Stimulated activated effector memory CD8-positive, alpha-beta T cell treated with anti-CD3 and anti-CD28 coated beads, Interleukin-12 subunit alpha, Interleukin-12 subunit beta, amount 100 ng/mL, for 72 hours (primary cell): ENCODE data around the gene SPACA7.
A peak's percentile ranks its signal among the peaks of the same experiment; 100 is the strongest.
"Not testable (repeated sequence)": the region's sequence is repeated elsewhere in the genome, so short reads cannot be mapped to it uniquely, and the experiment has no call there.

Source experiments
- ATAC-seq: fragments of 150-1000 bp; cut with Tn5 transposase; 2 replicates; pipeline ENCODE4 v1.10.0; 2021
- DNase-seq, 2 donors: peaks; one replicate each; pipeline ENCODE4 v3.0.0; 2021 to 2022; ENCODE audit warnings: low spot score in 2 of 2
- H3K27ac Mint-ChIP-seq: one replicate; pipeline ENCODE4 v1.8.0; 2022; ENCODE audit warnings: mild to moderate bottlenecking, mixed read lengths
- H3K36me3 Mint-ChIP-seq: one replicate; pipeline ENCODE4 v1.8.0; 2022; ENCODE audit warnings: mild to moderate bottlenecking, mixed read lengths
- H3K4me1 Mint-ChIP-seq: one replicate; pipeline ENCODE4 v1.8.0; 2022; ENCODE audit warnings: mixed read lengths
- H3K4me3 Mint-ChIP-seq: one replicate; pipeline ENCODE4 v1.8.0; 2022; ENCODE audit warnings: mild to moderate bottlenecking, mixed read lengths
- H3K9me3 Mint-ChIP-seq: one replicate; pipeline ENCODE4 v1.8.0; 2022; ENCODE audit warnings: mixed read lengths

Gene SPACA7

DNA sequence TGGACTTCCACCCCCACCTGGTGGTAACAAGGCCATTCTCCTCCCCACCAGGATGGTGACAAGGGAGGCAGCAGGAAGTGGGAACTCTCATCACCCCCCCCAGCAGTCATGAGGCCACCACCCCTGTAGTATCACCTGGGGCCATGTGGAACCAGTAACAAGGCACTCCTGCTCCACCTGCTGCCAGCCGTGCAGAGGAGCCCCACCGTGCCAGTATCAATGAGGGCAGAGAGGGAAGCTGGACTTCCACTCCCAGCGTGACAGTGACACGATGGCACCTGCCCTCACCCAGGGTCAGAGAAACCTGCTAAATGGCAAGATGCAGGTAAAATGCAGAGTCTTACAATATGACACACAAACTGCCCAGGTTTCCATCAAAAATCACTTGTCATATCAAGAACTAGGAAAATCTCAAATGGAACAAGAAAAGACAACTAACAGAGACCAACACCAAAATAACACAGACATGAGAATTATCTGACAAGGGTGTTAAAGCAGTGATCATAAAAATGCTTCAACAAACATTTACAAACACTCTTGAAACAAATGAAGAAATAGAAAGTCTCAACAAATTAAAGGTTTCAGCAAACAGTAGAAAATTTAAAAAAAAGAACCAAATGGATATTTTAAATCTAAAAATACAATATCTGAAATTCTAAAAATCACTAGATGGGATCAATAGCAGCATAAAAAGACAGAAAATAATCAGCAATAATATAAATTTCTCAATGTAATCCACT is 9.1 kb upstream of the SPACA7 start:
- no peak for DNase-seq
- Mint-ChIP-seq H3K9me3 (peaks cover 8% of the 10 kb centered on the region), H3K27ac (no peak overlapping the region), H3K4me1 (no peaks in the 10 kb centered on the region), H3K4me3 (no peak overlapping the region), H3K36me3 (no peaks in the 10 kb centered on the region)
- ATAC-seq, result no peak

DNA sequence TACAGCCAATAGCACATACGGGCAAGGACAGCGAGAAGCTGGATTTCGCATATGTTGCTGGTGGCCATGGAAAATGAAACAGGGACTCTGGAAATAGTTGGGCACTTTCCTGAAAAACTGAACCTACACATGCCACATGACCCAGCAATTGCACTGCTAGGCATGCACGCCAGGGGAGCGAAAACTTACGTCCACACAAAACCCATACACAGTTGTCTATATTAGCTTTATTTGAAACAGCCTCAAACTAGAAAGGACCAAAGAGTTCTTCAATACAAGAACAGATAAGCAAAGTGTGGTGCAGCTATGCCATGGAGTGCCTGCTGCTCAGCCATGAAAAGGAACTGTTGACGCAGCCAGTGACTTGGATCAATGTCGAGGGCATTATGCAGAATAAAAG is 7.3 kb upstream of the SPACA7 start:
- ATAC-seq (no peak), DNase-seq (no peak)
- Mint-ChIP-seq H3K27ac (no peak overlapping the region), H3K36me3 (no peaks in the 10 kb centered on the region), H3K9me3 (peaks cover 8% of the 10 kb centered on the region), H3K4me1 (no peaks in the 10 kb centered on the region), H3K4me3 (no peak overlapping the region)

DNA sequence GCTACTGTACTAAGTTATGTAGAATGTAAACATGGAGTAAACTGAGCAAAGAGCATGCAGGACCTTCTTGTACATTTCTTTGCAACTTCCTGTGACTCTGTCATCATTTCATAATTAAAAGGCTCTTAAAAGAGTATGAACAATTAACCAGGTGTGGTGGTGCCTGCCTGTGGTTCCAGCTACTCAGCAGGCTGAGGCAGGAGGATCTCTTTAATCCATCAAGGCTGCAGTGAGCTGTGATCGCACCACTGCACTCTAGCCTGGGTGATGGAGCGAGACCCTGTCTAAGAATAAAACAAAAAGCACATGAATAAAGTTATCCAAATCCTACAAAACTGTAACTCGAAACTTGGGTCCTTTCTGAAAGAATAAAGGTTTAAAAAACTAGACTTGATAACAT is 5.8 kb upstream of the SPACA7 start:
- Mint-ChIP-seq H3K9me3 (peaks cover 11% of the 10 kb centered on the region), H3K27ac (no peak overlapping the region), H3K4me1 (no peaks in the 10 kb centered on the region), H3K36me3 (no peaks in the 10 kb centered on the region), H3K4me3 (no peak overlapping the region)
- no peak for ATAC-seq
- DNase-seq, result no peak

DNA sequence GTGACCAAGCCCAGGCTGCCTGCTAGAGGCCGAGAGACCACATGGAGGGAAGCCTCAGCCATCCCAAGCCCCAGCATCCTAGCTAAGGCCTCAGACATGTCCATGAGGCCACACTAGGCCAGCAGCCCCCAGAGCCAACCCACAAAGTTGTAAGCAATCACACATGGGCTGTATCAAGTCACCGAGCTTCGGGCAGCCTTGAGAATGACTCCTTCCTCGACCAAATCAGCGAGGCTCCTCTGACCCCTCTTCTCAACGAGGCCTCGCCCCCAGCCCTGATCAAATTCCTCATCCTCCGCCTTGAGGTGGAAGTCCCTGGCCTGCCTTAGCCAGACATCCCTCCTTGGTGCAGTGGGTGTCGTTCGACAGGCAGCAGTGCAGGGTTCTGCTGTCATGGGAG is 1.9 kb upstream of the SPACA7 start:
- DNase-seq (no peak), ATAC-seq (no peak)
- H3K4me1 Mint-ChIP-seq, result no peaks in the 10 kb centered on the region
- H3K27ac Mint-ChIP-seq, result no peak overlapping the region
- peaks cover 3% of the 10 kb centered on the region for H3K9me3 Mint-ChIP-seq
- no peaks in the 10 kb centered on the region for H3K36me3 Mint-ChIP-seq
- H3K4me3 Mint-ChIP-seq, result no peak overlapping the region

DNA sequence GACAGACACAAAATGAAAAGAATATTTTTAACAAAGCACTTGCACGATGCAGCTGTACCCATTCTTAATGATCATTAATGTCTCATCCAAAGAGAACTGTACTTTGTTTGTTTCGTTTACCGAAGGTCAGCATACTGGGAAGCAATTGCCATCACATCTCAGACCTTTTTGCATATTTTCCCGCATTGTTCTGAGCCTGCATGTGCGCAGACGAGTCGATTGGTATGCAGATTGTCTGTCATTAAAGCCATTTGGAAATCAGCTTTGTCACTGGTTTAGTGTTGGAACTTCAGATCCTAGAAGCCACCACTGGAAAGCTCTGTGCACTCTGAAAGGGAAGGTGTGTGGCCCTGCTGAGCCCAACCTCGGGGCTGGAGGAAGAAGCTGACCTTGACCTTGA is 15.6 kb downstream of the SPACA7 start:
- no peaks in the 10 kb centered on the region for H3K9me3 Mint-ChIP-seq
- H3K4me1 Mint-ChIP-seq, result no peaks in the 10 kb centered on the region
- H3K27ac Mint-ChIP-seq, result no peak overlapping the region
- no peak for DNase-seq
- H3K4me3 Mint-ChIP-seq, result no peak overlapping the region
- no peaks in the 10 kb centered on the region for H3K36me3 Mint-ChIP-seq
- no peak for ATAC-seq

DNA sequence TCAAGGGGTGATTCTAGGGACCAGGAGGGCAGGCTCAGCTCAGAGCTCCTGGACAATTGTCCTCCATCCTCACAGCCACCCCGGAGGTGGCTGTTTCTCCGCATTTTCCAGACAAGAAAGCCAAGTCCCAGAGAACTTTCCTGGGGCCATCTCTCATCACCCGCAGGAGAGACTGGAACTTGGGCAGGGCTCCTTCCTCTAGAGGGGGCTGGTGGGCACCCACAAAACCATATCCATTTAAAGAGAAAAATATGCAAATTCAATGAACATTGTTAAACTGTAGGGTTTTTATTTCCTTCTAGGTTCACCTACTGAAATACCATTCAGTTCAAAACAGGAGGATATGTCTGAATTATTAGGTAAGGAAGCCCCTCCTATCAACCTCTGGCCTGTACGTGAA is 16.6 kb downstream of the SPACA7 start:
- no peaks in the 10 kb centered on the region for H3K36me3 Mint-ChIP-seq
- DNase-seq (no peak), ATAC-seq (no peak)
- H3K4me1 Mint-ChIP-seq, result no peaks in the 10 kb centered on the region
- H3K4me3 Mint-ChIP-seq, result no peak overlapping the region
- no peak overlapping the region for H3K27ac Mint-ChIP-seq
- H3K9me3 Mint-ChIP-seq, result no peaks in the 10 kb centered on the region

DNA sequence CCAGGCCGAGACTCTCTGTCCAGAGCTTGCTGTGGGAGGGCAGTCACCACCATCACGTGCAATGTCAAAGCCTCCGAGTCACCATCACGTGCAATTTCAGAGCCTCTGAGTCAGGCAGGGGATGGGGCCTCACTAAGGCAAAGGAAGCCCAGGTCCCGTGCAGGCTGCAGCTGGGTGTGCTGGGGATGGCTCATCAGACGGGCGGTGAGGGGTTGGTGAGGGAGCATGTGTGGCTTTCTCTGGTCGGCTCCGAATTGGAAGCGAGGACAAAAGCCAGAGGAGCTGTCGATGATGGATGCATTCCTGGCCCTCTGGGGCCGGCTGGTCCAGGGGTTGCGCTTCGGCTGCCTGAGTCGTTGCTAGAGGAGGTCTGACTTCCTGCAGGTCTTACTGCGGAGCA is 18.9 kb downstream of the SPACA7 start:
- peak; percentile 40 for ATAC-seq
- H3K4me1 Mint-ChIP-seq, H3K27ac Mint-ChIP-seq, H3K9me3 Mint-ChIP-seq, H3K36me3 Mint-ChIP-seq, DNase-seq, H3K4me3 Mint-ChIP-seq: not testable (repeated sequence)

DNA sequence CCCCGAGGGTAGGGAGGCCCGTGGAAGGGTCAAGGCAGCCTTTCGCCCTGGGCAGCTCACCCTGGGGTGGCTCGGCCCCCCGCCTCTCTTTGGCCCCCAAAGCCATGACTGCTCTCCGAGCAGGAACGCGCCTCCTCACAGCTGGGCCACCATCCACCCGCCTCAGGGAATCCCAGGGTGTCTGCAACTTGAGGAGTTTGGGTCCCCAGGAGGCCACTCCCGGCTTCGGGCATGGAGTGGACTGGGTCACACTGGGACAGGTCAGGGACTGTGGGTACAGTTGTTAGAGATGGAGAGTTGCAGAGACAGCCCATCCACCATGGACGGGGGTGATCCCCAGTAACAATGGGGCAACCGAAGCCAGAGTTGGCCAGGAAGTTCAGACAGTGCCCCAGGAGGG is 19.8 kb downstream of the SPACA7 start:
- H3K4me1 Mint-ChIP-seq, DNase-seq, H3K27ac Mint-ChIP-seq, H3K9me3 Mint-ChIP-seq, ATAC-seq, H3K36me3 Mint-ChIP-seq, H3K4me3 Mint-ChIP-seq: not testable (repeated sequence)

DNA sequence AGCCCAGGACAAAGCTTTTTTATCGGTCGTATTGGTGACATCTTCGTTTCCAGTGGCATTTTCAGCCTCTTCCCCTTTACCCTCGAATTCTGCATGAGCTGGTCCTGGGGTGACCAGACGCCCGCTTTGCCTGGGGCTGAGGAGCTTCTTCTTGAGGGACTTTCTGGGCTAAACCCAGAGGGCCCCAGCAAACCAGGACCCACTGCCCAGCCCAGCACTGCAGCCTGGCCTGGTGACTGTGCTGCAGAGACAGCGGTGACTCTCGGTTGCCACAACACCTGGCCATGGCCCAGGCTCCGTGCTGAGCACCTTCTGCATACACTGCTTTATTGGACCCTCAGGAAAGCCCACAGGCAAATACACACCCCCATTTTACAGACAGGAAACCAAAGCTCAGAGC is 21.0 kb downstream of the SPACA7 start:
- no peak overlapping the region for H3K4me3 Mint-ChIP-seq
- H3K27ac Mint-ChIP-seq, result no peak overlapping the region
- ATAC-seq (no peak), DNase-seq (no peak)
- no peaks in the 10 kb centered on the region for H3K36me3 Mint-ChIP-seq
- no peaks in the 10 kb centered on the region for H3K9me3 Mint-ChIP-seq
- H3K4me1 Mint-ChIP-seq, result no peaks in the 10 kb centered on the region

DNA sequence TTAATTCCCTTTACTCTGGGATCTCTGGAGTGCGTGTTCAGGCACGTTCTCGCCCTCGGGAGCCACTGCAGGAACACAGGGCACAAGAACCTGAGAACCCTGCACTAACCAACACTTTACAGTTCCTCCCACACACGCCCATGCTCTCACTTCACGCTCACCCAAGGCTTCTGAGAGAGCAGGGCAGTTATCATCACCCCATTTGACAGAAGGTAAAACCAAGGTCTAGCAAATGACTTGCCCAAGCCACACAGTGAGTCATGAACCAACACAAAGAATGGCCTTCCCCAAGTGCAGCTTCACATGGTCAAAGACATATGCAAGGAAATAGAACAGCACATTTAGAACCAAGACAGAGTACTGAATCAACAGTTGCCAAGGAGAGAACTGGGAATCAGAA is 22.2 kb downstream of the SPACA7 start:
- H3K36me3 Mint-ChIP-seq, H3K27ac Mint-ChIP-seq, DNase-seq, H3K9me3 Mint-ChIP-seq, H3K4me3 Mint-ChIP-seq, H3K4me1 Mint-ChIP-seq: not testable (repeated sequence)
- ATAC-seq, result peak; percentile 85

DNA sequence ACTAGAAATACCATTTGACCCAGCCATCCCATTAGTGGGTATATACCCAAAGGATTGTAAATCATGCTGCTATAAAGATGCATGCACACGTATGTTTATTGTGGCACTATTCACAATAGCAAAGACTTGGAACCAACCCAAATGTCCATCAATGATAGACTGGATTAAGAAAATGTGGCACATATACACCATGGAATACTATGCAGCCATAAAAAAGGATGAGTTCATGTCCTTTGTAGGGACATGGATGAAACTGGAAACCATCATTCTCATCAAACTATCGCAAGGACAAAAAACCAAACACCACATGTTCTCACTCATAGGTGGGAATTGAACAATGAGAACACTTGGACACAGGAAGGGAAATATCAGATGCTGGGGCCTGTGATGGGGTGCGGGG is 33.7 kb downstream of the SPACA7 start:
- not testable (repeated sequence) for ATAC-seq, DNase-seq, H3K4me3 Mint-ChIP-seq, H3K4me1 Mint-ChIP-seq, H3K36me3 Mint-ChIP-seq, H3K27ac Mint-ChIP-seq
- H3K9me3 Mint-ChIP-seq, result peaks cover 18% of the 10 kb centered on the region

DNA sequence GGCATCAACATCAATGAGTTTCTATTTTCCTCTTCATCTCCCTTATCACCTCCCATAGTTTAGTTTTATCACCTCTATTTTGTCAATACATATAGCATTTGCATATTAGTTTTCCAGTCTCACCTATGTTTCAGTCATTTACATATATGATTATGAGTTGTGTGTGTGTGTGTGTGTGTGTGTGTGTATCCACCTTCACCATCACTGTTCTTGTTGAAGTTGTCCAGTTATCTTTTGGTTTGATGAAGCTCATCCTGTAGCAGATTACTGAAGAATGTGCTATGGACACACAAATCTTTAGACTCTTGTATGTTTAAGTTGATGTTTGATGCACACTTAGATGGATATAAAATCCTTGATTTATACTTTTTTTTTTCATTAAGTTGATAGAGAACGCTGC is 40.5 kb downstream of the SPACA7 start:
- no peak overlapping the region for H3K27ac Mint-ChIP-seq
- H3K4me3 Mint-ChIP-seq, result no peak overlapping the region
- H3K9me3 Mint-ChIP-seq, result peaks cover 38% of the 10 kb centered on the region
- H3K36me3 Mint-ChIP-seq, result no peaks in the 10 kb centered on the region
- no peak for ATAC-seq
- no peak for DNase-seq
- no peaks in the 10 kb centered on the region for H3K4me1 Mint-ChIP-seq

DNA sequence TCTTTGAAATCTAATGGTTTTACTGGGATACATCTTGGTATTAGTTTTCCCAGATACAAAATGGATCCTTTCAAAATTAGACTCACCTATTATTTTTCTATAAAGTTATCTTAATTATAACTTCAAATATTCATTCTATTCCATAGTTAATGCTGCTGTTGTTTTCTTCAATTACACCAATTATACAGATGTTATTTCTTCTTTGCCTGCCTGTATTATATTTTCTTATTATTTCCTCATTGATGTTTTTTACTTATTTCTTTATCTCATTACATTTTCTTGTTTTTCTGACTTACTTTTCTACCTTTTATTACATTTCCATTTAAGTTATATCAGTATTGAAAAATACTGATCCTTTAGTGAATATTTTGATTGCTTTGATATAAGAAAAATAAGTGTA is 40.9 kb downstream of the SPACA7 start:
- DNase-seq, result no peak
- no peak for ATAC-seq
- H3K27ac Mint-ChIP-seq, result no peak overlapping the region
- H3K9me3 Mint-ChIP-seq, result peaks cover 41% of the 10 kb centered on the region
- no peak overlapping the region for H3K4me3 Mint-ChIP-seq
- no peaks in the 10 kb centered on the region for H3K36me3 Mint-ChIP-seq
- no peaks in the 10 kb centered on the region for H3K4me1 Mint-ChIP-seq

DNA sequence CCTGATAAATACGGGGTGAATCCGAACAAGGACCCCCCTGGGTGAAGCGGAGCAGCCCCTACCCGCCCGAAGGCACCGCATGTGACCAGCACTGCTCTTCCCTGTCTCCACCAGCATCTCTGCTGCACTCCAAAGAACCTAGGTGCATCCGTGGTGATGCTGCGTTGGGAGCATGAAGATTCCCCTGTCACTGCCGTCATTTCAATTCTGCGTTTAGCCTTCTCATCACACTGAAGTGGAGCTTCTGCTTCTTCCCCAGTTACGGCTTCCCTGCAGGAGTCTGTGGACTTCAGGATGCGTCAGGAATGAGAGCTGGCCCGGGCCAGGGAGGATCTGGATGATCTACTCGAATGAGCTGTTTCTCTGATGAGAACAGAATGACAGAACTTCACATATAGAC is 47.9 kb downstream of the SPACA7 start:
- no peak for DNase-seq
- no peaks in the 10 kb centered on the region for H3K36me3 Mint-ChIP-seq
- H3K27ac Mint-ChIP-seq, result no peak overlapping the region
- no peak overlapping the region for H3K4me3 Mint-ChIP-seq
- no peaks in the 10 kb centered on the region for H3K4me1 Mint-ChIP-seq
- ATAC-seq, result no peak
- peaks cover 28% of the 10 kb centered on the region for H3K9me3 Mint-ChIP-seq

DNA sequence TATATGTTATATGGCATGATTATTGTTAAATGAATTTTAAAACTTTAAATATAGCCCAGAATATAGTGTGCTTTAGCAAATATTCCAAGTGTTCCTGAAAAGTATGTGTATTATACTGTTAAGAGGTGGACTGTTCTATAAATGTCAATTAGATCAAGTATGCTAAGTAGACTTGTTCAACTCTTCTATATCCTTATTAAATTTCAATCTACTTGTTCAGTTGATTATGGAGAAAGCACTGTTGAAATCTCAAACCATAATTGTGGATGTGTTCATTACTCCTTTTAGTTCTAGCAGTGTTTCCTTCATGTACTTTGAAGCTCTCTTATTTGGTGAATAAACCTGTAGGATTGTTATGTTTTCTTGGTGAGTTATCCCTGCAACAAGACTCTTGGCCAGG is 52.5 kb downstream of the SPACA7 start:
- ATAC-seq, result no peak
- no peak overlapping the region for H3K4me3 Mint-ChIP-seq
- DNase-seq, result no peak

DNA sequence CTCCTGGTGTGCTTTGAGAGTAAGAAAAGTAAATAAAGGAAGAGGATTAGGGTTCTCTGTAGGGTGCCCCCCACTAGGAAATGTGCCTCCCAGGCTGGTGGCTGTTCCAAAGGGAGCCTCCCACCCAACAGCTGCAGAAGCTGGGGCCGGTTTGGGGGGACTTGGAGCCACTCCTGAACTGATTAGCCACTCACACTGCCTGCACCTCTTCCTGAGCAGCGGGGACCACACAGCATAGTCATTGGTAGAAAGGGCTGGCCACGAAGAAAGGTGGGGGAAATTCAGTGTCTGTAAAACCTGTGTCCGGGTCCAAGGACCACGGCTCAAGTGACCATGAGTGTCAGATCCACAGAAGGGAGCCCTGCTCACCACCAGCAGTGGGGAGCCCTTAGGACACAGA is 55.6 kb downstream of the SPACA7 start:
- Mint-ChIP-seq H3K4me3 (no peak overlapping the region), H3K27ac (no peak overlapping the region), H3K36me3 (no peaks in the 10 kb centered on the region), H3K9me3 (peaks cover 4% of the 10 kb centered on the region), H3K4me1 (no peaks in the 10 kb centered on the region)
- ATAC-seq (no peak), DNase-seq (no peak)

More for the DNA sequence above, 52.5 kb downstream of the SPACA7 start:
- Mint-ChIP-seq H3K27ac (no peak overlapping the region), H3K36me3 (no peaks in the 10 kb centered on the region), H3K9me3 (peaks cover 8% of the 10 kb centered on the region), H3K4me1 (no peaks in the 10 kb centered on the region)

DNA sequence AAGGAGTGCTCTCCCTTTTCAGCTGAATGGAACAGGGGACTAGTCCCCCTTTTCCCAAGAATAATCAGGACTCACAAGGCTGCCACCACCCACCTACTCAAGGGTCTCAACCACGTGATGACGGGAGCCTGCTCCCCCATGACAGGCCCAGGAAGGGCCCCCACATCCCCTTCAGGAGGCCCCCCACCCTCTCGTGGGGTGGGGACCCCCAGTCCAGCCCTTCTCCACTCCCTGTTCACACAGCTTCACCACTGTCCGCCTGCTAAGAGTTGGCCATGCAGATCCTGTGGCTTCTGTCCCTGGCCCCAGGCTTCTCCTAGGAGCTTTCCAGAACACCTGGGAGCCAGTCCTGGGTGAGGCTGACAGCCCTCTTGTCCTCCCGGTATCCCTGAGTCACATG is 56.6 kb downstream of the SPACA7 start:
- not testable (repeated sequence) for H3K4me1 Mint-ChIP-seq, H3K27ac Mint-ChIP-seq, H3K4me3 Mint-ChIP-seq, H3K36me3 Mint-ChIP-seq, ATAC-seq, DNase-seq, H3K9me3 Mint-ChIP-seq
